ENCODE measurements around the gene EEA1. TPM values are rescaled to one million over a fixed set of nuclear protein-coding genes. Genes with fewer than 3 reads are reported as not detected.
"Not testable (repeated sequence)": the region's sequence is repeated elsewhere in the genome, so short reads cannot be mapped to it uniquely, and the experiment has no call there.

EEA1 gene
- total RNA-seq, 2 experiments from 2014 or later: 20.8 to 21.7 TPM

GRCh38 chr12:92973614-92974013 is 44.5 kb upstream of the EEA1 start:
- DNase-seq: no peak
- peaks cover 2% of the 10 kb centered on the region for H3K27me3 Mint-ChIP-seq
- H3K4me3 Mint-ChIP-seq: no peak overlapping the region
- H3K9me3 Mint-ChIP-seq: peaks cover 4% of the 10 kb centered on the region
- H3K4me1 Mint-ChIP-seq (ENCODE audit: low read depth): peaks cover 7% of the 10 kb centered on the region
- ATAC-seq: no peak
- H3K36me3 Mint-ChIP-seq (ENCODE audit: low read depth): no peaks in the 10 kb centered on the region
- H3K27ac Mint-ChIP-seq: no peak overlapping the region
- CTCF ChIA-PET: interaction anchor here (0.8 kb wide), 1 partner anchor 13 kb away, joined by 3 read pairs; no protein-coding TSS in a partner anchor
- TF ChIP-seq CTCF (IDR thresholded peaks at IDR 0.05): no peak
- POLR2A ChIA-PET: interaction anchor here (0.5 to 0.7 kb wide), 2 partner anchors 14 to 405 kb away, joined by 3 read pairs; no protein-coding TSS in a partner anchor
- intact Hi-C loops (cut with micrococcal nuclease): no loop called here

GRCh38 chr12:92971859-92972524 is 42.9 kb upstream of the EEA1 start:
- H3K4me3 Mint-ChIP-seq: no peak overlapping the region
- H3K36me3 Mint-ChIP-seq (ENCODE audit: low read depth): no peaks in the 10 kb centered on the region
- intact Hi-C loops (cut with micrococcal nuclease): no loop called here
- H3K27ac Mint-ChIP-seq: no peak overlapping the region
- POLR2A ChIA-PET: no interaction called here
- no peak for TF ChIP-seq CTCF (IDR thresholded peaks at IDR 0.05)
- H3K4me1 Mint-ChIP-seq (ENCODE audit: low read depth): no peaks in the 10 kb centered on the region
- ATAC-seq (no peak), DNase-seq (no peak)
- H3K9me3 Mint-ChIP-seq: peaks cover 4% of the 10 kb centered on the region
- peaks cover 2% of the 10 kb centered on the region for H3K27me3 Mint-ChIP-seq
- CTCF ChIA-PET: no interaction called here

GRCh38 chr12:92968176-92968813 is 39.2 kb upstream of the EEA1 start:
- DNase-seq (no peak), ATAC-seq (no peak)
- Mint-ChIP-seq H3K27me3 (peaks cover 2% of the 10 kb centered on the region), H3K4me1 (ENCODE audit: low read depth) (no peaks in the 10 kb centered on the region), H3K4me3 (no peak overlapping the region), H3K27ac (no peak overlapping the region), H3K9me3 (no peaks in the 10 kb centered on the region), H3K36me3 (ENCODE audit: low read depth) (no peaks in the 10 kb centered on the region)
- ChIA-PET POLR2A (no interaction called here), CTCF (interaction anchor here (2.0 kb wide), 1 partner anchor 19 kb away, joined by 7 read pairs; no protein-coding TSS in a partner anchor)
- no peak for TF ChIP-seq CTCF (IDR thresholded peaks at IDR 0.05)
- intact Hi-C loops (cut with micrococcal nuclease): no loop called here

GRCh38 chr12:92964378-92964777 is 35.3 kb upstream of the EEA1 start:
- H3K4me3 Mint-ChIP-seq; H3K27ac Mint-ChIP-seq; CTCF ChIA-PET; POLR2A ChIA-PET; H3K9me3 Mint-ChIP-seq; DNase-seq; intact Hi-C loops (cut with micrococcal nuclease); H3K36me3 Mint-ChIP-seq (ENCODE audit: low read depth); ATAC-seq; H3K4me1 Mint-ChIP-seq (ENCODE audit: low read depth); H3K27me3 Mint-ChIP-seq: not testable (repeated sequence)

GRCh38 chr12:92961949-92962348 is 32.9 kb upstream of the EEA1 start:
- Mint-ChIP-seq H3K36me3 (ENCODE audit: low read depth) (no peaks in the 10 kb centered on the region), H3K4me1 (ENCODE audit: low read depth) (no peaks in the 10 kb centered on the region), H3K9me3 (no peaks in the 10 kb centered on the region), H3K27ac (no peak overlapping the region), H3K4me3 (no peak overlapping the region), H3K27me3 (no peaks in the 10 kb centered on the region)
- ChIA-PET POLR2A (no interaction called here), CTCF (no interaction called here)
- TF ChIP-seq CTCF (IDR thresholded peaks at IDR 0.05): no peak
- DNase-seq (no peak), ATAC-seq (no peak)
- intact Hi-C loops (cut with micrococcal nuclease): no loop called here
